B cell (primary cell): Measurements from ENCODE around the gene NCOA3.

Experiments
- EZH2 ChIP-seq: IDR thresholded peaks from 2 replicates; pipeline ENCODE4 v1.6.1; 2012; ENCODE audit warnings: borderline replicate concordance, low read depth, mild to moderate bottlenecking, moderate library complexity, low read length; ENCODE audit not compliant: insufficient read depth, poor library complexity, severe bottlenecking
- TF ChIP-seq, protein P1 (sequence below): fragments of 200-600 bp; IDR thresholded peaks from one replicate; pipeline ENCODE4 v1.8.0; 2022; ENCODE audit warnings: antibody characterized with exemption, mild to moderate bottlenecking

DNA sequence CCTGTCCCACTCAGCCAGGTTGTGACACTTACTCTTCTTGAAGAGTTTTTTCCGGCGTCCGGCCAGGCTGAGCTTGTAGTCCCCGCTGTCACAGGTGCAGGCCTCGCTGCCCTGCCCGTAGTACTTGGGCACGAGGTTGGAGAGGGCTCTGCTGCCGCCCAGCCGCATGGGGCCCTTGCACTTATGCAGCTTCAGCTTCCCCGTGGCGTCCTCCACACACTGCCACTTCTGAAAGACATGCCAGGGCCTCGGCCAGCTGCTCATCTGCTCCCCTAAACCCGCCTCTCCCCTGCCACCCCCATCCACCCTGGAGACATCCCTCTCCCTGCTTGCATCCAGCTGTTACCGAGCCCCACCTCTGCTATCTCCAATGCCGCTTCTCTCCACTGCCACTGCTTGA, 170.5 kb downstream of the NCOA3 start:
- TF ChIP-seq, protein P1, sequence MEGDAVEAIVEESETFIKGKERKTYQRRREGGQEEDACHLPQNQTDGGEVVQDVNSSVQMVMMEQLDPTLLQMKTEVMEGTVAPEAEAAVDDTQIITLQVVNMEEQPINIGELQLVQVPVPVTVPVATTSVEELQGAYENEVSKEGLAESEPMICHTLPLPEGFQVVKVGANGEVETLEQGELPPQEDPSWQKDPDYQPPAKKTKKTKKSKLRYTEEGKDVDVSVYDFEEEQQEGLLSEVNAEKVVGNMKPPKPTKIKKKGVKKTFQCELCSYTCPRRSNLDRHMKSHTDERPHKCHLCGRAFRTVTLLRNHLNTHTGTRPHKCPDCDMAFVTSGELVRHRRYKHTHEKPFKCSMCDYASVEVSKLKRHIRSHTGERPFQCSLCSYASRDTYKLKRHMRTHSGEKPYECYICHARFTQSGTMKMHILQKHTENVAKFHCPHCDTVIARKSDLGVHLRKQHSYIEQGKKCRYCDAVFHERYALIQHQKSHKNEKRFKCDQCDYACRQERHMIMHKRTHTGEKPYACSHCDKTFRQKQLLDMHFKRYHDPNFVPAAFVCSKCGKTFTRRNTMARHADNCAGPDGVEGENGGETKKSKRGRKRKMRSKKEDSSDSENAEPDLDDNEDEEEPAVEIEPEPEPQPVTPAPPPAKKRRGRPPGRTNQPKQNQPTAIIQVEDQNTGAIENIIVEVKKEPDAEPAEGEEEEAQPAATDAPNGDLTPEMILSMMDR, result no peak
- no peak for TF ChIP-seq EZH2
